SH-SY5Y (cell line): Measurements from ENCODE around the gene ITGA1.

ENCODE experiments used
- GATA2 ChIP-seq: IDR thresholded peaks from 2 replicates; pipeline ENCODE4 v1.6.1; 2011; ENCODE audit warnings: mild to moderate bottlenecking, low read depth, low read length
- GATA3 ChIP-seq: IDR thresholded peaks from 2 replicates; pipeline ENCODE4 v1.6.1; 2011; ENCODE audit warnings: low read depth, mild to moderate bottlenecking, low read length, moderate library complexity

DNA sequence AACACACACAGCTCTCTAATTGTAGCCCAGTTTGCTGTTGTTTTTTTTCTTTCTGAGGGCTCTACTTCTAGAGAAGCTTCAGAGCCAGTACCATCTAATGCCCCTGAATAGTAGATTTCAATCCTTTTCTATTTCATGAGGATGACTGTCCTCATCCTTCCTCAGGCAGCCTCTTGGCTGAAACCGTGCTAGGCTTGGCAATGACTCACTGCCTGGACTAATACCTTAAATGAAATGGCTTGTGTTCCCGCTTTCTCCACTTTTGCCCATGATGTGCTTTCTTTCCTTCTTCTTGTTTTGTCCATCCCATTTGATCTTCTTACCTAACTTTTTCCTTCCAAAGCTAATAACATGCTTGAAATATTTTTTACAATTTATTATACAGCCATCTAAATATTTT lies 80.1 kb downstream of the ITGA1 start:
- TF ChIP-seq GATA2 (no peak), GATA3 (no peak)
